Stimulated activated CD4-positive, alpha-beta T cell treated with anti-CD3 and anti-CD28 coated beads, Interleukin-12 subunit alpha, Interleukin-12 subunit beta, amount 100 ng/mL, for 24 hours (primary cell): Measurements from ENCODE around the gene GJA9.
"Not testable (repeated sequence)": the region's sequence is repeated elsewhere in the genome, so short reads cannot be mapped to it uniquely, and the experiment has no call there.

Source experiments
- DNase-seq, 2 experiments: peaks; one replicate each; pipeline ENCODE4 v3.0.0-alpha.2; 2020; ENCODE audit warnings: low read depth in 2 of 2

The GJA9 gene

DNA sequence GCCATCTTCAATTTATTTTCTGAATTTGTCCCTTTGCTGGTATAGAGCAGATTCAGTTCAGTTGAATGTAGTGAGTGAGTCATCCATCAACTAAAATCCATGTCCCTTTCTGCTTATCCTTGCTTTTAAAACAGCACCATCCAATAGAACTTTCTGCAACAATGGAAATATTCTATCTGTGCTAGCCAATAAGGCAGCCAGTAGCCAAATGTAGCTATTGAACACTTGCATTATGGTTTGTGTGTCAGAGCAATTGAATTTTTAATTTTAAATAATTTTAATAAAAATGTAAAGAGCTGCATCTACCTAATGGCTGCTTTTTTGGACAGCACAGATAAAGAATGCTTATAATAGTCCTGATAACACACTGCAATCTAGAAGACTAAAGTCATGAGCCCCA, at the start of gene GJA9:
GJA9 (minus strand) TSS at position 101 of the 400 bp plus-strand sequence. CDS start 5,489 bp downstream, outside the sequence.
- DNase-seq, result no peak

DNA sequence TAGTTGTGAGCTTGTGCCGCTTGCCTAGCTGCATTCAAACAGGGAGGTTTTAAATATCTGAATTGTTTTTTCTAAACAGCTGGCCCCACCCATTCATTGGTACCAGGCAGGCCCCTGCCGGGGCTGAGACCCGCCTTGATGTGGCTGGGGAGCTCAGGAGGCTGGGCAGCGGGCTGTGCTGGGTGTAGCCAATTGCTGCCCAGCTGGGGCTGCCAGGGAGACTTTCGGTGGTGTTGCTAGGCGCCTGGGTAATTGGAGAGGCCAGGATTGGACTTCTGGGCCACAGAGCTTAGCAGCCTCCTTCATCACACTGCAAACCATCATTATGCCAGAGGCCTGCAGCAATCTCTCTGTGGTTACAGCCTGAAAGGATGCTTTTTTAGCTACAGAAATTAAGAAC, 48.1 kb upstream of the GJA9 start:
- no peak for DNase-seq

DNA sequence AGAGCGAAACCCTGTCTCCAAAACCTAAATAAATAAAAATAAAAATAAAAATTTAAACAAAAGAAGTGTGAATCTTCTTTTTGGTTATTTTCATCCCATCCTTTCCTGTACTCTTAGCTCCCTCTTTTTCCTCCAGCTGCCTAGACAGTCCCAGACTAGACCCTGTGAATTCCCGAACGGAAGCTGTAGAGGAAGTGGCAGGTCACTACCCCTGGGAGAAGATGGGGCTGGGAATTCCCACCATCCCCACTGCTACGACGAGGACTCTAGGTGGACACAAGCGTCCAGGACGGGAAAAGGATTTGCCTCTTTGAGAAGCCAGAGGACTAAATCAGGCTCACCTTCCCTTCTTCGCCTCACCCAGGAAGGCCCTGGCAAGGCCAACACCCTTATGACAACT, 47.7 kb upstream of the GJA9 start:
- DNase-seq, result no peak

DNA sequence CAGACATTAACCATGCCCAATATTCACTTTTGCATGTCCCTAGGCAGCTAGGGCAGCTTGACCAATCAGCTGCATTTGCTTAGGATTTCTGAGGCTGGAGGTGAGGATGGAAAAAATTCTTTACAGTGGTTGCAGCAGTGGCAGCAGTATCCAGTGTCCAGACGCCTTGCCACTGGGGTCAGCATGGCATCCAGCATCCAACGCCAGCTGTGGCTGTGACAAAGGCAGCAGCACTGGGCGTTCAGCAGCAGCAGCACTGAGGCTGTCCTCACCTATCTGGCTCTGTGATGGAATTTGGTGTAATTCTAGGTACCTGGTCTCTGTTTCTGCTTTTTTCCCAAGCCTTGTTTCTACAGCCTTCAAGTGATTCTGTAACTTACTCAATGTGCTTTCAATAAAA, 44.7 kb upstream of the GJA9 start:
- no peak for DNase-seq

DNA sequence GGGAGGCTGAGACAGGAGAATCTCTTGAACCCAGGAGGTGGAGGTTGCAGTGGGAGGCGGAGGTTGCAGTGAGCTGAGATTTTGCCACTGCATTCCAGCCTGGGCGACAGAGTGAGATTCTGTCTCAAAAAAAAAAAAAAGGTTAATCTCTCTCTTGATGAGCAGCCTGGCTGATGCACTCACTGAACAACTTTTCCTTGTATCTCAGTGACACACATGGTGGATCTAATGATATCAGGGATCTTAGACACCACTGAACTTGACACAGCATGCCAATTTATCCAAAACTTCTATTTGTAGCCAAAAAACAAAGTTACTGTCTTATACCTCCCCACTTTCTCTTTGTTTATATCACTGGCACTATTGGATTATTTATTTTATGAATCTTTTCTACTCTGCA, 44.0 kb upstream of the GJA9 start:
- DNase-seq, result no peak

DNA sequence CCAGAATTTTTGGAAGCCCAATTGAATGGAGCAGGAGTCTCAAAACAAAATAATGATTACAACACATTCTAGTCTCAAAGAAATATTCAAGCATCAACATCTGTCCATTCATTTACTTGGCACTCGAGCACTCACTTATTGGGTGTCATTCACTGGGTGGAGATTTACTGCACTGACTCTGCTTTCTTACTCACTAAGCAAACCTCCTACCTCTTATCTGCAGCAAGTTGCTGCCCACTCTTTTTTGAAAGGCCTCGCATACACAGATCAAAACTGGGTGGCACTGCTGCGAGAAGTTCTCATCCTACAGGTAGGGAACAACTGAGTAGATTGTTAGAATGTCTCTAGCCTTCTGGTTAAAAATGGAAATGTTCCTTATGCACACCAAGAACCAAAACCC, 42.2 kb upstream of the GJA9 start:
- DNase-seq, result no peak

DNA sequence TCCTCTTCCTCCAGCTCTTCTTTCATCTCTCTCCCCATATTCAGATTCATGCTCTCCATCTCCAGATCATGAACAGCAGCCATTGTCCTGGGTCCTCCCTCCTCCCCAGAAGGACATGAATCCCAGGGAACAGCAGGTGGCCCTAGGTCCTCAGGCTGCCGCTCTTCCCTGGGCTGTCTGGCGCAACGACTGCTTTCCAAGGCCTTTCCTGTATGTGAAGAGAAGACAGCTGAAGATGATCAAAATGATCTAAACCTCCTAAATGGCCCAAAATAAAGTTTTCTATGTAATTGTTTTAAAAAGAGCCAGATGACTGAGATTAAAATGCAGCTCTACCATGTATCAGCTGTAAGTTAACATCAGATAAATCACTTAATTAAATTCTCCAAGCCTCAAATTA, 37.7 kb upstream of the GJA9 start:
- DNase-seq, result no peak

DNA sequence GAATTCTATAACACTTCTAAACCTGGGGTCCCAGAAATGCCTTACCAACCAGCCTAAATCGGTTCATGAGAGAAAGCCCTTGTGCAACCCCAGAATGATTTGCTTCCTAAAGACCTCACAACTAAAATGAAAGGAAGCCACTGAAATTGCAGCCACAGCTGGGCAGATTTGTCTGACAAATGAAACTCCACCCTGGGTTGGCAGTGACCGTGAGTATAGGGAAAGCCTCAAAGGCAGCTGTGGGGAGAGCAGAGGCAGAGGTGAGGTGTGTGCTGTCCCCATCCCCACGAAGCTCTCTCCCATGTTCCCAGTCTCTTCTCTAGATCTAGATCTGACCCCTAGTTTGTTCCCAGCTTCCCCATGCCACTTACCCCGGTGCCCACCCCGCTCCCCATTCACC, 37.2 kb upstream of the GJA9 start:
- DNase-seq, result no peak

DNA sequence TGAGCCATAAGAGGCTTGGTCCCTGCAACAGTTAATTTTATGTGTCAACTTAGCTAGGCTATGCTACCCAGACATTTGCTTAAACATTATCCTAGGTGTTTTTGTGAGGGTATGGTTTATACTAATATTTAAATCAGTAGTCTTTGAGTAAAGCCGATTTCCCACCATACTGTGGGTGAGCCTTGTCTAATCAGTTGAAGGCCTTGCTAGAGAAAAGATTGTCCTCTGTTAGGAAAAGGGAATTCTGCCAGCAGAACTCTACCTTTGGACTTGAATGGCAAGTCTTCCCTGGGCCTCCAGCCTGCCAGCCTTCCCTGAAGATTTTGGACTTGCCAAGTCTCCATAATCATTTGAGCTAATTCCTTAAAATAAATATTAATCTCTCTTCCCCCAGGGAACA, 36.4 kb upstream of the GJA9 start:
- no peak for DNase-seq

DNA sequence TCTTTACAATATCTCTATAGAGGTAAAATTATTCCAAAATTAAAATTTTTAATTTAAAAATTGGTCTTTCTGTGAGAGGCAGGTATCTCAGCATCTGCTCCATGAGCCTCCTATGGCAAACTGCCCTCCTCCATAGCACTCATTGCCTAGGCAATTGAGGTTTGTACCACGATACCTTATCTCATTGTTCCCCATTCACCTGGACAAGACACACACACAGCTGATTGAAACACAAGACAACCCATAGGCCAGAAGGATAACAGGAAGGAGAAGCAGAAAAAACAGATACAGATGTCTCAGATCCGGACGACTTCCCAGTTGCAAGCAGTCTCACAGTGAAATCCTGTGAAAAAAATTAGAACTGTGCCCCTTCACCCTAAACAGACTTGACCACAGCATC, 36.0 kb upstream of the GJA9 start:
- no peak for DNase-seq

DNA sequence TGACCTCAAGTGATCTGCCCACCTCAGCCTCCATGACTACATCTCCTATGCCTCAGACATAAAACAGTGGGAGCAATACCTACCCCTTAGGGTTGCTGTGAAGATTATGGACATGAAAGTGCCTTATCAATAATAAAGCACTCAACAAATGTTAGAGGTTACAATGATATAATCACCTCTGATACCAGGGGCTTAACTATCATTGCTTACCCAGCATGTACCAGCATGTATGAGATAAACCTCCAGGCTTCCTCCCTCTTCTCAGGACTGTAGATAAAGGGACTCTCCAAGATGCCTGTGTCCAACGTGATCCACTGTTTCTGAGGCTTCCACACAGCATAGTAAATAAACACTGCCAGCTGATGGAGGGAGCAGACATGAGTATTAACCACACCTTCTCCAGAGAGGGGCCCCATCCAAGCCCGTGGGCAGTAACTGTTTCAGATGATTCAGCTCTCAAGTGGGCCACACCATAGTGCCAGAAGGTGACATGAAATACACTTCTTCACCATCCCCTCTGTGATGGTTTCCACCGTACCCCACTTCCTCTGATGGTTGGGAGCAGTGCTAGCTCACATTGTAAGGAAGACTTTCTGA, 34.1 kb upstream of the GJA9 start:
- no peak for DNase-seq

DNA sequence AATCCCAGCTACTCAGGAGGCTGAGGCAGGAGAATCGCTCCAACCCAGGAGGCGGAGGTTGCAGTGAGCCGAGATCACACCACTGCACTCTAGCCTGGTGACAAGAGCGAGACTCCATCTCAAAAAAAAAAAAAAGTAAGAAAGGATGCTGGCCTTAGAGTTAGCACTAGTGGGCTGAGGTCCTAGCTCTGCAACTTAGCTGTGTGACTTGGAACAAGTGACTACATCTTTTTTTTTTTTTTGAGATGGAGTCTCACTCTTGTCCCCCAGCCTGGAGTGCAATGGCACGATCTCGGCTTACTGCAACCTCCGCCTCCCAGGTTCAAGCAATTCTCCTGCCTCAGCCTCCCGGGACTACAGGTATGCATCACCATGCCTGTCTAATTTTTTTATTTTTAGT, 33.5 kb upstream of the GJA9 start:
- DNase-seq, result not testable (repeated sequence)

DNA sequence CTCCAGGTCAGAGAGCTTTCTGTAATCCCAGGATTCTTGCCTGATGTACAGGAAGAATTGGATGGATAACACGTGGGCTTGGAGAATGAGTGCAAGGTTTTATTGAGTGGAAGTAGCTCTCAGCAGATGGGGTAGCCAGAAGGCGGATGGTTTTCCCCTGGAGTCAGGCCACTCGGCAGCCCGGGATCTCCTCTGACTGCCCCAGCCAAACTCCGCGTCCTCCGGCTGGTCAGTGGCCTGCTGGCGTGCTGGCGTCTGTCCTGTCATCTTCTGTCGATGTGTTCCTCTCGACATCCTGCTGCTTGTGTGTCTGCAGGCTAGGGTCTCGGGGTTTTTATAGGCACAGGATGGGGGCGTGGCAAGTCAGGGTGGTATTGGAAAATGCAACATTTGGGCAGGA, 27.4 kb upstream of the GJA9 start:
- DNase-seq, result no peak

DNA sequence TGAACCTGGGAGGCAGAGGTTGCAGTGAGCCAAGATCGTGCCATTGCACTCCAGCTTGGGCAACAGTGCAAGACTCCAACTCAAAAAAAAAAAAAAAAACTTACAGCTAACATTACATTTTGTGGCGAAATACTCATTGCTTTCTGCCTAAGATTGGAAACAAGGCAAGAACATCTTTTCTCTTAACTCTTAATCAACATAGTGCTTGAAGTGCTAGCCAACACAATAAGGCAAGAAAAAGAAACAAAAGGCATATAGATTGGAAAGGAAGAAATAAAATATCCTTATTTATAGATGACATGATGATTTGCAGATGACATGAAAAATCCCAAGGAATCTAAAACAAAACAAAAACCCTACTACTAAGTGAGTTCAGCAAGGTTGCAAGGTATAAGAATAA, 24.6 kb upstream of the GJA9 start:
- no peak for DNase-seq

DNA sequence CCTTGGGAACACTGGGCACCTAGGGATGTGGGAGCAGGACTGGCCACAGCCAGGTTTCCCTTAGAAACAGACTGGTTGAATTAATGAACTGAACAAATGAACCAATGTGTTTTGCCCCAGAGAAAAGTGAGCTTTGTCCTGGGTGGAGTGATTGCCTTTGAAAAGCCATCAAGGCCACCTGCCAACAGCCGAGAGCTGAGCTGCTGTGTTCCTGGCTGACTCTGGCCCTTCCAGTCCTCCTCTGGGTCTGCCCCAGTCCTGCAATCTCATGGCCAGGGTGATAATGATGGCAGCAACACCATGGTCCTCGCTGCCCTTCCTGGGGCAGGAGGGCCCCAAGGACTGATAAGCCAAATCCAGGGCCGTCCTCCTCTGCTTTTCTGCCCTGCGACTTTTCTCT, 18.2 kb upstream of the GJA9 start:
- DNase-seq, result no peak

DNA sequence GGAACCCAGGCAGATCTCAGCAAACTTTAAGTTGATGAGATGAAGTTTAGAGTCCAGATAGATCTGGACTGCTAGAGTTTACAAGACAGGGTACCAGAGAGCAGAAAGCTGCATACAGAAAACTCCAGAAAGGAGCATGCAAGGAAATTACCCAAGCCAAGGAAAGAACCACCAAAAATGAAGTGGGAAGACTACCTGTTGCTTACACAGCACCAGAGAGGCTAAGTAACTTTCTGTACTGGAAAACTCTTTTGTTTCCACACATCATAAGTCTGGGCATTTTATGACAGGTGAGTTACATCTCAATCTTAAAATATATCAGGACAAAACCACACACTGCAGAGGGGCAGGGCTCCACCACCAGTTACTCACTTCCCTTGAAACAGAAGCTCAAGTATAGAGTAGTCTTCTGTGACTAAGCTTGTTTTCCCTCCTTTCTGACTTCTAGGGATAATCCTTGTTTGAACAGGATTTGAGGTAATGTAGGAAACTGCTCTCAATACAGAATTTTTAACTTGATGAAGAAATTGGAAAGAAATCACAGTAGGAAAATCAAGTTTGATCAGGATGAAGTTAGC, 17.4 kb upstream of the GJA9 start:
- no peak for DNase-seq

DNA sequence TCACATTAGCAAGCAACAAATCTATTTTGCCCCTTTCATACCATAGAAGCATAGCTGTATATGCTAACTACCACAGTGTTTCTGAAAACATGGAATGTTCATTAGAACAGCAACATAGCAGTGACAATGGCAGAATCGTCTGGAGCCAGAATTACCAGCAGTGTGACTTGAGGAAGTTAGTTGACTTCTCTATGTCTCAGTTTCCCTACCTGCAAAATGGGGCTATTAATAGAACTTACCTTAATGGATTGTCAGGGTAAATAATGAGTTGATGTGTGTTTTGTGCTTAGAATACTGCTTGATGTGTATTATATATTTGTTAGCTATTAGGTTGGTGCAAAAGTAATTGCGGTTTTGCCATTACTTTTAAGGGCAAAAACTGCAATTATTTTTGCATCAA, 14.8 kb upstream of the GJA9 start:
- DNase-seq, result no peak

DNA sequence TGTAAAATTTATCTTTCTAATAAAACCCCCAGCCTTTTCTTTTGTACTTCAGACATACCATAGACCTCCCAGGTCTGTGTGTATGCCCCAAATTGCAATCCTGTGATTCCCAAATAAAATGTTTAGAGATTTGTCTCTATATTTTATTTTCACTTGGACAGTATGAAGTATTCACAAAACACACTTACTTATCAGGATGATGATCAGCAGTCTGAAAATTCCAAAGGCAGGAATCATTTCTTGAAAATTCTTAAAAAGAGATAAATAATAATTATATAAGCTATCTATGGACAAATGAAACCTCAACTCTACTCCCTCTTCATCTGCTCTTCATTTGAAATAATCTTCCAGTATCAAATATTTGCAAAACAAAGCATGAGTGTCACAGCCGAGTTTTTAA, 11.6 kb upstream of the GJA9 start:
- DNase-seq, result no peak

DNA sequence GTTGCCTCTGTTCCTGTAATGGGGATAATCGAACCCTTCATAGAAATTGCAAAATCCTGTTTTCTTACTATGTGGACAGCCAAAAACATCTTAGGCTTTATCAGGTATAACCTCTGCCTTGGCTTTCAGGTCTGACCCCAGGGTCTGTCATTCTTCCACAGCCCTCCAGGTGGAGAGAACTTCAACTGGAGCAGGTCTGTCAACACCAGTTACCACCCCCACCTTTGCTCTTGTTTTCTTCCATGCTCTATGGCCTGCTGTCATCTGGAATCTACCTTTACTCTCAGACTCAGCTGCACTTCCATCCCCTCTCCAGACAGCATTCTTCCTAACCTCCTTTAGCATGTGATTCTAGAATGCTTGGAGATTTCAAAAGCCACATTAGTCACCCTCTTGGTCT, 10.4 kb upstream of the GJA9 start:
- no peak for DNase-seq

DNA sequence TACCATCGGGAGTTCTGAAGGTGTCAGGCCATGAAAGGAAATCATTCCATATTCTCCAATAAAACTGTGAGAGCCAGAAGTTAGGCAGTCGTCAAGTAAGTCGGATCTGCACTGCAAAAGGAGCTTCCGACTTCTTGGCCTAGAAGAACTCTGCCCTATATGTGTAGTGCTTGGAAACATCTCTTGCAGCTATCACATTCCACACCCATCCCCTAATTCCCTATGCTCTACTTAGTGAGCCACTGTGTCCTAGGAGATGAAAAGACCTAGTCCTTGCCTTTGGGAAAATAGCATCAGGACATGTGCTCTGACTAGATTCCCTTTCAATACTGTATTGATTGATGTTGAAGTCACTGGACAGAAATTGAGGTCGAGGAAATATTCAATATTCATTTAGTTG, 8.2 kb upstream of the GJA9 start:
- DNase-seq, result no peak

DNA sequence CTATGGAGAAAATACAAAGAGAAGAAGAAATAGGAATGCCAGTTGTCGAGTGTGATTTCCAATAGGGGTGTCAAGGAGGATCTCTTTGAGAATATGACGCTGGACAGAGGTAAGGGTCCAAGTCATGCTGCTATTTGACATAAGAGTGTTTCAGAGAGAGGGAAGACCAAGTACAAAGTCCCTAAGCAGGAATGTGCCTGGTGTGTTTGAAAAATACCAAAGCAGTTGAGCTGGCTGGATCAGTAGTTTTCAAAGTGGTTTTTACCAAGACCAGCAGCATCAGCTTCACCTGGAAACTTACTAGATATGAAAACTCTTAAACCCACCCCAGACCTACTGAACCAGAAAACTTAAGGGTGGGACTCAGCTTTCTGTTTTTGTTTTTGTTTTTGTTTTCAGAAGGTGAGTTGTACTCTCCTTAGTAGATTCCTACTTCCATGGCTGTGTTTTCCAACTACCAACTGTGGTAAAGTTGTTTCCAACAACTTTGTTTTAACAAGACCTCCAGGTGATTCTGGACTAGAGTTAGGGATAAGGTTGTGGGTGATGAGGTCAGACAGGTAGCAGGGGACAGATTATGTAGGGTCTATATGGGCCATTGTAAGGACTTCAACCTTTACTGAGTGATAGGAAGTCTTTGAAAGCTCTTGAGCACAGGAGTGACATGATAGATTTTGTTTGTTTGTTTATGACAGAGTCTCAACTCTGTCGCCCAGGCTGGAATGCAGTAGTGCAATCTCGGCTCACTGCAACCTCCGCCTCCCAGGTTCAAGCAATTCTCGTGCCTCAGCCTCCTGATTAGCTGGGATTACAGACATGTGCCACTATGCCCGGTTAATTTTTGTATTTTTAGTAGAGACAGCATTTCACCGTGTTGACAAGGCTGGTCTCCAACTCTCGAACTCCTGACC, 7.3 kb upstream of the GJA9 start:
- no peak for DNase-seq

DNA sequence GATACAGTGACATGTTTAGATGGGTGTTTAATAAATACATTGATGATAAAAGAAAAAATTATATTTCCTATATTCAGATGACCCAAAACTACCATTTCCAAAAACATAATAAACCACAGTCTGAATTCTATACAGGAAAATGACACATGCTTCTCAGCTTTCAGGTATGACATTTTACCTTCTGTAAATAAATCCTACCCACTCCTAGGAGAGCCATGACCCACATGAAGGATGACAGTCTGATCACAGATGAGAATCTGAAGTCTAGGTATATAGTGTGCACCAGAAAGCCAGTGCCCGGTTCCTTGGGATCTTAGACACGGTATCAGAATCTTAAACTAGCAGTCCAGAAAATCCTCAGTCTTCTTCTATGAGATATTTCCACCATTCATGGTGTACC, 3.7 kb upstream of the GJA9 start:
- no peak for DNase-seq

DNA sequence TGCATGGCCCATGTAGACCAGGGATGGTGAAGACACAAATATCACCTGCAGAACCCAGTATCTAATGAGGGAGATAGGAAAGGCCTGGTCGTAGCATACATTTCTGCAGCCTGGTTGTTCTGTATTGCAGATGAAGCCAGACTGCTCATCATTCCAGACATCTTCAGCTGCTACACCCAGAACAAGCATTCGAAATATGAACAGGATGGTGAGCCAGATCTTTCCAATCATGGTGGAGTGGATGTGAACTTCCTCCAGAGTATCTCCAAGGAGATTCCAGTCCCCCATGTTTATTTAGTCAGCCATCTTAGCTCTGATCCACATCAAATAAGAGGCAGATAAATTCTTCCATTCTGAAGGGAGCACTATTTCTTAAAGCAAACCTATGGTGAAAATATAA, 5.6 kb downstream of the GJA9 start:
- no peak for DNase-seq
